Stimulated activated CD4-positive, alpha-beta T cell treated with anti-CD3 and anti-CD28 coated beads, Interleukin-4, amount 100 ng/mL, for 24 hours (primary cell): ENCODE measurements around the gene IRAK3.
"Not testable (repeated sequence)": the region's sequence is repeated elsewhere in the genome, so short reads cannot be mapped to it uniquely, and the experiment has no call there.

Experiments
- DNase-seq: peaks from one replicate; pipeline ENCODE4 v3.0.0-alpha.2; 2020

IRAK3 gene

GRCh38 chr12:66228462-66228861, 39.4 kb downstream of the IRAK3 start:
- no peak for DNase-seq

- DNase-seq = no peak
These were observed 43.2 kb downstream of the IRAK3 start for GRCh38 chr12:66232263-66232662.

GRCh38 chr12:66234037-66234693, 45.2 kb downstream of the IRAK3 start:
- DNase-seq = peak; percentile 27

- DNase-seq = peak; percentile 24
These were observed 46.0 kb downstream of the IRAK3 start for GRCh38 chr12:66234773-66235625.

GRCh38 chr12:66235626-66236281, 46.7 kb downstream of the IRAK3 start:
- DNase-seq = no peak

- DNase-seq = not testable (repeated sequence)
These were observed 47.3 kb downstream of the IRAK3 start for GRCh38 chr12:66236282-66236675.

GRCh38 chr12:66236969-66237368, 48.0 kb downstream of the IRAK3 start:
- no peak for DNase-seq

- DNase-seq = no peak
These were observed 48.6 kb downstream of the IRAK3 start for GRCh38 chr12:66237505-66238175.

- DNase-seq = no peak
These were observed 50.3 kb downstream of the IRAK3 start for GRCh38 chr12:66239295-66239694.

GRCh38 chr12:66240096-66240820, 51.2 kb downstream of the IRAK3 start:
- no peak for DNase-seq

GRCh38 chr12:66241061-66242043, 52.3 kb downstream of the IRAK3 start:
- DNase-seq = no peak

- DNase-seq = no peak
These were observed 53.3 kb downstream of the IRAK3 start for GRCh38 chr12:66242311-66242710.

GRCh38 chr12:66243911-66244310, 54.9 kb downstream of the IRAK3 start:
- DNase-seq = no peak

- DNase-seq = no peak
These were observed 55.4 kb downstream of the IRAK3 start for GRCh38 chr12:66244446-66244845.

GRCh38 chr12:66247741-66248140, 58.7 kb downstream of the IRAK3 start:
- no peak for DNase-seq

GRCh38 chr12:66251049-66251448, 62.0 kb downstream of the IRAK3 start:
- no peak for DNase-seq

GRCh38 chr12:66252771-66253170, 63.8 kb downstream of the IRAK3 start:
- no peak for DNase-seq

- no peak for DNase-seq
These were observed 66.7 kb downstream of the IRAK3 start for GRCh38 chr12:66255737-66256136.

GRCh38 chr12:66258011-66258410, 69.0 kb downstream of the IRAK3 start:
- no peak for DNase-seq

- DNase-seq = no peak
These were observed 73.7 kb downstream of the IRAK3 start for GRCh38 chr12:66262737-66263136.

- DNase-seq = no peak
These were observed 79.5 kb downstream of the IRAK3 start for GRCh38 chr12:66268562-66268961.
